ENCODE measurements around the gene SLC41A1. TPM values are rescaled to one million over a fixed set of nuclear protein-coding genes. Genes with fewer than 3 reads are reported as not detected.

SLC41A1 gene
- total RNA-seq, 3 donors from 2014 or later = 2.1 to 25.0 (median 4.9) TPM

GRCh38 chr1:205840146-205840923 lies 27.3 kb upstream of the SLC41A1 start:
- Histone ChIP-seq H3K4me3 (no peak overlapping the region), H3K36me3 (ENCODE audit: low read depth) (no peaks in the 10 kb centered on the region), H3K4me1 (ENCODE audit: low read depth) (no peaks in the 10 kb centered on the region), H3K9me3 (no peaks in the 10 kb centered on the region)
- DNase-seq (no peak), ATAC-seq (no peak)
- intact Hi-C loops (cut with DNase I, micrococcal nuclease) = no loop called here
- no peak for TF ChIP-seq CTCF (IDR thresholded peaks at IDR 0.05)

- Histone ChIP-seq H3K9me3 (no peaks in the 10 kb centered on the region), H3K4me1 (ENCODE audit: low read depth) (peaks cover 4% of the 10 kb centered on the region), H3K4me3 (no peak overlapping the region), H3K36me3 (ENCODE audit: low read depth) (no peaks in the 10 kb centered on the region)
- no peak for ATAC-seq
- DNase-seq = no peak
- intact Hi-C loops (cut with DNase I, micrococcal nuclease) = no loop called here
- TF ChIP-seq CTCF (IDR thresholded peaks at IDR 0.05) = no peak
Observed at GRCh38 chr1:205837382-205837970, 24.5 kb upstream of the SLC41A1 start.

- Histone ChIP-seq H3K36me3 (ENCODE audit: low read depth) (no peaks in the 10 kb centered on the region), H3K4me3 (no peak overlapping the region), H3K9me3 (no peaks in the 10 kb centered on the region), H3K4me1 (ENCODE audit: low read depth) (peaks cover 4% of the 10 kb centered on the region)
- no peak for TF ChIP-seq CTCF (IDR thresholded peaks at IDR 0.05)
- intact Hi-C loops (cut with DNase I, micrococcal nuclease) = no loop called here
- DNase-seq (peak; percentile 50 to 58 (median 52)), ATAC-seq (peak; percentile 95)
Observed at GRCh38 chr1:205834751-205835150, 21.8 kb upstream of the SLC41A1 start.

- ATAC-seq (no peak), DNase-seq (no peak)
- peaks cover 4% of the 10 kb centered on the region for H3K4me1 ChIP-seq (ENCODE audit: low read depth)
- intact Hi-C loops (cut with DNase I, micrococcal nuclease) = no loop called here
- no peaks in the 10 kb centered on the region for H3K36me3 ChIP-seq (ENCODE audit: low read depth)
- TF ChIP-seq CTCF (IDR thresholded peaks at IDR 0.05) = no peak
- H3K9me3 ChIP-seq = no peaks in the 10 kb centered on the region
- H3K4me3 ChIP-seq = no peak overlapping the region
Observed at GRCh38 chr1:205832326-205832751, 19.3 kb upstream of the SLC41A1 start.

- no peaks in the 10 kb centered on the region for H3K4me1 ChIP-seq (ENCODE audit: low read depth)
- H3K4me3 ChIP-seq = no peak overlapping the region
- no peaks in the 10 kb centered on the region for H3K36me3 ChIP-seq (ENCODE audit: low read depth)
- no peak for TF ChIP-seq CTCF (IDR thresholded peaks at IDR 0.05)
- no peaks in the 10 kb centered on the region for H3K9me3 ChIP-seq
- intact Hi-C loops (cut with DNase I, micrococcal nuclease) = no loop called here
- ATAC-seq (peak; percentile 58), DNase-seq (no peak)
Observed at GRCh38 chr1:205827623-205828022, 14.6 kb upstream of the SLC41A1 start.

All from mucosa of descending colon (tissue), 3 donors.